ENCODE data around the gene SYNGAP1. TPM values are rescaled to one million over a fixed set of nuclear protein-coding genes. Genes with fewer than 3 reads are reported as not detected.
"Not testable (repeated sequence)": the region's sequence is repeated elsewhere in the genome, so short reads cannot be mapped to it uniquely, and the experiment has no call there.

Gene SYNGAP1
- total and polyA plus RNA-seq, 2 of the 4 experiments (the other 2 are of a cell fraction), result 1.4 to 17.0 TPM

DNA sequence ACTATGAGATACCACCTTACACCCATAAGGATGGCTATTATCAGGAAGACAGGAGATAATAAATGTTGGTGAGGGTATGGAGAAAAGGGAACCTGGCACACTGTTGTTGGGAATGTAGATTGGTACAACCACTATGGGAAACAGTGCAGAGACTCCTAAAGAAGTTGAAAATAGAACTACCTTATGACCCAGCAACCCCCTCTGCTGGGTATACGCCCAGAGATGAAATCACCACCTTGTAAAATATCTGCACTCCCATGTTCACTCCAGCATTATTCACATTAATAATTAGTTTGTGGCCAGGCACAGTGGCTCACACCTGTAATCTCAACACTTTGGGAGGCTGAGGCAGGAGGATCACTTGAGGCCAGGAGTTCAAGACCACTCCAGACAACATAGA is 61.3 kb downstream of the SYNGAP1 start:
- H4K91ac ChIP-seq (ENCODE audit: insufficient read depth, low read depth, low read length), result no peak overlapping the region
- no CpG with 5 or more reads among the region's 1 CpG for WGBS, 2 experiments (ENCODE audit: extremely low coverage in 2 of 2, insufficient read length in 1 of 2)
- H3K56ac ChIP-seq (ENCODE audit: extremely low read depth, insufficient read depth, low read length), result no peak overlapping the region
- H3K9ac ChIP-seq (ENCODE audit: low read depth, low read length), result no peak overlapping the region
- no peak overlapping the region for H4K5ac ChIP-seq (ENCODE audit: low read depth, low read length)
- ChIA-PET CTCF (no interaction called here), POLR2A (ENCODE audit: unreplicated experiment) (no interaction called here)
- in situ Hi-C loops (cut with MboI; ENCODE audit: low sequenced_read_pairs), result no loop called here
- intact Hi-C loops (cut with micrococcal nuclease), result no loop called here
- H2AFZ ChIP-seq (replicated peaks; ENCODE audit: low read length, poor library complexity), result no peak overlapping the region
- no peak overlapping the region for H3K14ac ChIP-seq (replicated peaks; ENCODE audit: low read depth, low read length)
- no peak overlapping the region for H2AK9ac ChIP-seq (replicated peaks; ENCODE audit: low read depth, low read length, poor library complexity)
- H3K27ac ChIP-seq (ENCODE audit: insufficient read depth, low read length), result no peak overlapping the region
- ATAC-seq (ENCODE audit: low read depth) (no peak), DNase-seq (no peak)
- H3K4me2 ChIP-seq (ENCODE audit: low read depth, low read length), result no peak overlapping the region
- no peak overlapping the region for H2BK15ac ChIP-seq (ENCODE audit: low read depth, low read length)
- dilution Hi-C loops (cut with HindIII; ENCODE audit: low sequenced_read_pairs, unreplicated experiment), result no loop called here
- no peak overlapping the region for H2BK5ac ChIP-seq (ENCODE audit: low read depth, low read length, poor library complexity, severe bottlenecking)
- no peaks in the 10 kb centered on the region for H4K20me1 ChIP-seq (ENCODE audit: insufficient read depth, low read length)
- H2BK20ac ChIP-seq (ENCODE audit: low read depth, low read length), result no peak overlapping the region
- no peak overlapping the region for H3K4me3 ChIP-seq (ENCODE audit: insufficient read depth, low read depth, low read length)
- BruUV-seq (replicated peaks), result no TSS peak
- no peaks in the 10 kb centered on the region for H3K9me1 ChIP-seq (ENCODE audit: insufficient read depth, low read length)
- H2AK5ac ChIP-seq (ENCODE audit: low read depth, low read length), result no peak overlapping the region
- no peak overlapping the region for H2BK120ac ChIP-seq (ENCODE audit: low read depth, low read length)
- no peak overlapping the region for H3K4ac ChIP-seq (ENCODE audit: low read depth, low read length)
- no peaks in the 10 kb centered on the region for H3K36me3 ChIP-seq (ENCODE audit: control insufficient read depth, insufficient read depth, low read length)
- peaks cover 5% of the 10 kb centered on the region for H3K27me3 ChIP-seq (ENCODE audit: control insufficient read depth, insufficient read depth, low read length)
- H3K4me1 ChIP-seq (ENCODE audit: control insufficient read depth, insufficient read depth, low read length), result no peaks in the 10 kb centered on the region
- no peaks in the 10 kb centered on the region for H3K9me3 ChIP-seq (ENCODE audit: control insufficient read depth, insufficient read depth, low read length)
- no peaks in the 10 kb centered on the region for H3K79me1 ChIP-seq (ENCODE audit: low read depth in 1 of 2, low read length in 2 of 2)
- no peak overlapping the region for H3K23ac ChIP-seq (ENCODE audit: low read depth, low read length)
- no peak overlapping the region for H4K8ac ChIP-seq (ENCODE audit: low read depth in 2 of 2, low read length in 2 of 2)
- no peak for TF ChIP-seq CHD1 (IDR thresholded peaks at IDR 0.05; ENCODE audit: low read depth, low read length)
- H3K18ac ChIP-seq (ENCODE audit: low read depth, low read length), result no peak overlapping the region

DNA sequence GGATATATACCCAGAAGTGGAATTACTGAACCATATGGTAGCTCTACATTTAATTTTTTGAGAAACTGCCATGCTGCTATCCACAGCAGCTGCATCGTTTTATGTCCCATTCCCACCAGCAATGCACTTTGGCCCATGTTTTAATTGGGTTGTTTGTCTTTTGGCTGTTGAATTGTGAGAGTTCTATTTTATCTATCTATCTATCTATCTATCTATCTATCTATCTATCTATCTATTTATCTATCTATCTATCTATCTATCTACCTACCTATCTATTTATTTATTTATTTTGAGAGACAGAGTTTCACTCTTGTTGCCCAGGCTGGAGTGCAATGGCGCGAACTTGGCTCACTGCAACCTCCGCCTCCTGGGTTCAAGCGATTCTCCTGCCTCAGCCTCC is 62.8 kb downstream of the SYNGAP1 start:
- H2AK5ac ChIP-seq (ENCODE audit: low read depth, low read length); H2BK5ac ChIP-seq (ENCODE audit: low read depth, low read length, poor library complexity, severe bottlenecking); H3K4me1 ChIP-seq (ENCODE audit: control insufficient read depth, insufficient read depth, low read length); H3K4me2 ChIP-seq (ENCODE audit: low read depth, low read length); BruUV-seq (replicated peaks); H3K9me1 ChIP-seq (ENCODE audit: insufficient read depth, low read length); H4K8ac ChIP-seq (ENCODE audit: low read depth in 2 of 2, low read length in 2 of 2); H3K9ac ChIP-seq (ENCODE audit: low read depth, low read length); H3K18ac ChIP-seq (ENCODE audit: low read depth, low read length); H2BK20ac ChIP-seq (ENCODE audit: low read depth, low read length); H3K23ac ChIP-seq (ENCODE audit: low read depth, low read length); in situ Hi-C loops (cut with MboI; ENCODE audit: low sequenced_read_pairs); H4K20me1 ChIP-seq (ENCODE audit: insufficient read depth, low read length); H3K36me3 ChIP-seq (ENCODE audit: control insufficient read depth, insufficient read depth, low read length); H3K14ac ChIP-seq (replicated peaks; ENCODE audit: low read depth, low read length); dilution Hi-C loops (cut with HindIII; ENCODE audit: low sequenced_read_pairs, unreplicated experiment); H2AFZ ChIP-seq (replicated peaks; ENCODE audit: low read length, poor library complexity); H3K4ac ChIP-seq (ENCODE audit: low read depth, low read length); H3K4me3 ChIP-seq (ENCODE audit: insufficient read depth, low read depth, low read length); H2BK120ac ChIP-seq (ENCODE audit: low read depth, low read length); intact Hi-C loops (cut with micrococcal nuclease); H3K27me3 ChIP-seq (ENCODE audit: control insufficient read depth, insufficient read depth, low read length); H3K56ac ChIP-seq (ENCODE audit: extremely low read depth, insufficient read depth, low read length); H2AK9ac ChIP-seq (replicated peaks; ENCODE audit: low read depth, low read length, poor library complexity); H3K9me3 ChIP-seq (ENCODE audit: control insufficient read depth, insufficient read depth, low read length); H4K5ac ChIP-seq (ENCODE audit: low read depth, low read length); ATAC-seq (ENCODE audit: low read depth); CTCF ChIA-PET; H4K91ac ChIP-seq (ENCODE audit: insufficient read depth, low read depth, low read length); H3K79me1 ChIP-seq (ENCODE audit: low read depth in 1 of 2, low read length in 2 of 2); DNase-seq; POLR2A ChIA-PET (ENCODE audit: unreplicated experiment); H2BK15ac ChIP-seq (ENCODE audit: low read depth, low read length); H3K27ac ChIP-seq (ENCODE audit: insufficient read depth, low read length): not testable (repeated sequence)
- no CpG with 5 or more reads among the region's 5 CpGs for WGBS, 2 experiments (ENCODE audit: extremely low coverage in 2 of 2, insufficient read length in 1 of 2)
